ENCODE data around the gene DDAH1. TPM values are rescaled to one million over a fixed set of nuclear protein-coding genes. Genes with fewer than 3 reads are reported as not detected.

The DDAH1 gene
- total RNA-seq, 3 donors from 2014 or later: 0.16 to 0.48 (median 0.21) TPM

DNA sequence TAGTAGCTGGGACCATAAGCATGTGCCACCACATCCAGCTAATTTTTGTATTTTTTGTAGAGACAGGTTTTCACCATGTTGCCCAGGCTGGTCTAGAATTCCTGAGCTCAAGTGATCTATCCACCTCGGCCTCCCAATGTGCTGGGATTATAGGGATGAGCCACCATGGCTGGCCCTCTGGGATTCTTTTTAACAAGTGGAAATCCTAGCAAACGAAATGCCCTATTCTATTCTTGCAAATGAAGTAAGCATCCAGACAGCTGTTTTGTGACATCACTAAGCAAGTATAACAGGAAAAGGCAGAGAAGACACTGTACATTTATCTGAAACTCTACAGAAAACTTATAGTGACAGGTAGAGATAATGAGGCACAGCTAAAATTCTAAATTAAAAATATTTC lies 86.4 kb downstream of the DDAH1 start:
- Mint-ChIP-seq H3K36me3 (ENCODE audit: insufficient read depth) (peaks cover 1% of the 10 kb centered on the region), H3K9me3 (peaks cover 6% of the 10 kb centered on the region), H3K4me1 (ENCODE audit: low read depth) (no peaks in the 10 kb centered on the region), H3K27me3 (ENCODE audit: low read depth) (peaks cover 5% of the 10 kb centered on the region), H3K4me3 (no peak overlapping the region)
- ATAC-seq (no peak), DNase-seq (no peak)

DNA sequence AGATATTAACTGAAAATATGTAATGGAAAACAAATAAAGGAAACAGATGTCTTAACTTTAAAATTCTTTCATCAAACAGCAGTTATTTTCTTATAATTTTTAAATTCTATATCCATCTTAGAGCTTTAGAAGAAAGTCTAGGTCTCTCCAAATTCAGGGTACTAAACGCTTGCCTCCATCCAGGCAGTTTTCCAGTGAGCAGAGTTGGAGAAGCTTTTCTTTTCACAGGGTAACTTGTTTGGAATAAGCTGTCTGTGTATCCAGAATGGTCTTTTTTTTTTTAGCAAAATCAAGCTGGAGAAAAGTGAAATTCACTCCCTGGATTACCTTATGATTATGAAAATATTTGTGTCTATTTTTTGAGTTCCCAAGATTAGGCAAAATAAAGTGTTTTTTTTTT lies 88.6 kb downstream of the DDAH1 start:
- Mint-ChIP-seq H3K27me3 (ENCODE audit: low read depth) (peaks cover 5% of the 10 kb centered on the region), H3K9me3 (no peaks in the 10 kb centered on the region), H3K4me3 (no peak overlapping the region), H3K36me3 (ENCODE audit: insufficient read depth) (peaks cover 1% of the 10 kb centered on the region), H3K4me1 (ENCODE audit: low read depth) (no peaks in the 10 kb centered on the region)
- no peak for DNase-seq
- ATAC-seq: no peak

DNA sequence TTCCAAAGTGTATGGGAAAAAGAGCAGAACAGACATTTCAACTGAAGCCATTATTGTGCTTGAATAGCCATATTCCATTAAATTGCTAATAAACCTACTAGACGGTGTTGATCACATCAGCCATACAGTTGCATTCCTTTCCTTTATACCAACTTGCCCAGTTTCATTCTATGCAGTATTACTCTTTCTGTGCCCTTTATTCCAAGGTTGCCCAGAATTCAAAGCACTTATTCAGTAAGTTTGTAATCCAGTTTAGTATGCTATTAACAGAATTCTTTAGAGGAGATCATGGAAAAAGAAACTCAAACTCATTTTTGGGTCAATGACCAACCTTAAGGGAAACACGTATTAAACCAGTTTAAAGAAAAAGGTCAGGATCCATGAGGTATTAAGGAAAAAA lies 89.5 kb downstream of the DDAH1 start:
- Mint-ChIP-seq H3K27me3 (ENCODE audit: low read depth) (peaks cover 5% of the 10 kb centered on the region), H3K4me1 (ENCODE audit: low read depth) (no peaks in the 10 kb centered on the region), H3K9me3 (no peaks in the 10 kb centered on the region), H3K36me3 (ENCODE audit: insufficient read depth) (peaks cover 1% of the 10 kb centered on the region), H3K4me3 (no peak overlapping the region)
- DNase-seq (no peak), ATAC-seq (no peak)

DNA sequence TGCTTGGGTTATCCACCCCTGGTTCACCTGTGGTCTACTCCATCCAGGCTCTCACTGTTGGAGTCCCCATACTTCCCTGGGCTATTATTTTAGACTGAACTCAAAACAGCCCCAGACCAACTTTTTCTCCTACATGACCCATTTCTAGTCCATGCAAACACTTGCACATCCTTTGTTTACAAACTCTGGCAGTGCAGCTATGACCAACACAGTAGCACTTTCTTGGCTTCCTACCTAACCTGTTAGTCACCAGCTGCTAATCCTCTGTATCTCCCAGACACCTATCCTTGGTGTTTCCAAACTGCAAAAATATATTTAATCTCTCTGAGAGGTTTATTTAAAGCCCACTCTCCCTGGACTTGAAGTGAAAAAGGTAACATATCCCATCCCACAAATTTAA lies 90.8 kb downstream of the DDAH1 start:
- H3K4me3 Mint-ChIP-seq: no peak overlapping the region
- H3K4me1 Mint-ChIP-seq (ENCODE audit: low read depth): no peaks in the 10 kb centered on the region
- ATAC-seq (no peak), DNase-seq (no peak)
- no peaks in the 10 kb centered on the region for H3K36me3 Mint-ChIP-seq (ENCODE audit: insufficient read depth)
- no peaks in the 10 kb centered on the region for H3K9me3 Mint-ChIP-seq
- peaks cover 6% of the 10 kb centered on the region for H3K27me3 Mint-ChIP-seq (ENCODE audit: low read depth)

DNA sequence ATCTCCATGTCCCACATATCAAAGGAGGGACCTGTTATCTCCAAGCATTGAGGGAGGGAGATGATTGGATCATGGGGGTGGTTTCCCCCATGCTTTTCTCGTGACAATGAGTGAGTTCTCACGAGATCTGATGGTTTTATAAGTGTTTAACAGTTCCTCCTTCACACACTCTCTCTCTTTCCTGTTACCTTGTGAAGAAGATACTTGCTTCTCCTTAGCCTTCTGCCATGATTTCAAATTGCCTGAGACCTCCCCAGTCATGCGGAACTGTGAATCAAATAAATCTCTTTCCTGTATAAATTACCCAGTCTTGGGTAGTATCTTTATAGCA lies 91.6 kb downstream of the DDAH1 start:
- H3K36me3 Mint-ChIP-seq (ENCODE audit: insufficient read depth): no peaks in the 10 kb centered on the region
- no peaks in the 10 kb centered on the region for H3K4me1 Mint-ChIP-seq (ENCODE audit: low read depth)

DNA sequence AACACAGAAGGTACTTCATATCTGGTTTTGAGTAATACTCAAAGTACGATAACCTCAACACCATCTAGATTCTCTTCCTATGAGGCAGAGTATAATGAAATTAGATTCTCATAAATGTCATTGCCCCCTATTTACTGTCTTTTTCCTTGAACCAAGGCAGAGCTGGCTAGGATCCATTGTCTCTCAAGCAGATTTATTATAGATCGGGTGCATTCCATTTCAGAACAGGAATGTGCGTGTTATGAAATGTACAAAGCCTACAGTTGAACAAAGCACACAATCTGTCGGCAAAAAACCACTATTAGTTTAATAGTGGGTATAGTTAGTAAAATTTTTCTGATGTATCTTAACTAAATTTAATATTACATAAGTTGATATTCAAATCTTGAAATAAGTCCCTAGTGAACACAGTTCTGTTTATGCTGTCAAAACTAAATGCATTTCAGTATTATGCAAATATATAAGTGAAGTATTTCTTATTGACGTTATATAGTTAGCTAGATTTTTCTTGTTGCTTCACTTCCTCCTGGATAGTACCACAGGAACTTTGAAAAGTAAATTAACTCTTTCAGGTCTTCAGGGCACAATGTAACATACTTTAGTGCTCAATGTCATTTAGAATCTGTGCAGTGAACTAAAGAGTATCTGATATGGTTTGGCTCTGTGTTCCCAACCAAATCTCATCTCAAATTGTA lies 92.1 kb downstream of the DDAH1 start:
- no peak for ATAC-seq
- Mint-ChIP-seq H3K27me3 (ENCODE audit: low read depth) (peaks cover 9% of the 10 kb centered on the region), H3K9me3 (no peaks in the 10 kb centered on the region), H3K4me3 (no peak overlapping the region), H3K4me1 (ENCODE audit: low read depth) (no peaks in the 10 kb centered on the region), H3K36me3 (ENCODE audit: insufficient read depth) (no peaks in the 10 kb centered on the region)
- no peak for DNase-seq

More for the DNA sequence above, 91.6 kb downstream of the DDAH1 start:
- DNase-seq (no peak), ATAC-seq (no peak)
- Mint-ChIP-seq H3K27me3 (ENCODE audit: low read depth) (peaks cover 6% of the 10 kb centered on the region), H3K9me3 (no peaks in the 10 kb centered on the region), H3K4me3 (no peak overlapping the region)

DNA sequence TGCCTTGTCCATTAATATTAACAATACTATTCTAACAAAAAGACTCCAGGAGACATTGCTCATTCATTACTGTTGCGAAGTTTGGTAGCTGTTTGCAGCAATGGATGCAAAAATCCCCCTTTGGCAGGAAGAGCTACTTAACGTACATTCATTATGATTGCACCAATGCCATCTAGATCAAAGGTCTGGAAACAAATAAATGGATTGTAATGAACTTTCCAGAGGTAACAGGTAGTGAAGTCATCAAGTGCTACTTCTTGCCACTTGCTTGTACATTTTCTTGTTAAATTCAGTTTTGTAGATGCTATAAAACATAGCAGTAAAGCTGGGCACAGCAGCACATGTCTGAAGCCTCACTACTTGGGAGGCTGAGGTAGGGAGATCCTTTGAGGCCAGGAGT lies 93.9 kb downstream of the DDAH1 start:
- H3K9me3 Mint-ChIP-seq: no peaks in the 10 kb centered on the region
- no peaks in the 10 kb centered on the region for H3K36me3 Mint-ChIP-seq (ENCODE audit: insufficient read depth)
- H3K27me3 Mint-ChIP-seq (ENCODE audit: low read depth): peaks cover 9% of the 10 kb centered on the region
- H3K4me3 Mint-ChIP-seq: no peak overlapping the region
- ATAC-seq (no peak), DNase-seq (no peak)
- no peaks in the 10 kb centered on the region for H3K4me1 Mint-ChIP-seq (ENCODE audit: low read depth)

DNA sequence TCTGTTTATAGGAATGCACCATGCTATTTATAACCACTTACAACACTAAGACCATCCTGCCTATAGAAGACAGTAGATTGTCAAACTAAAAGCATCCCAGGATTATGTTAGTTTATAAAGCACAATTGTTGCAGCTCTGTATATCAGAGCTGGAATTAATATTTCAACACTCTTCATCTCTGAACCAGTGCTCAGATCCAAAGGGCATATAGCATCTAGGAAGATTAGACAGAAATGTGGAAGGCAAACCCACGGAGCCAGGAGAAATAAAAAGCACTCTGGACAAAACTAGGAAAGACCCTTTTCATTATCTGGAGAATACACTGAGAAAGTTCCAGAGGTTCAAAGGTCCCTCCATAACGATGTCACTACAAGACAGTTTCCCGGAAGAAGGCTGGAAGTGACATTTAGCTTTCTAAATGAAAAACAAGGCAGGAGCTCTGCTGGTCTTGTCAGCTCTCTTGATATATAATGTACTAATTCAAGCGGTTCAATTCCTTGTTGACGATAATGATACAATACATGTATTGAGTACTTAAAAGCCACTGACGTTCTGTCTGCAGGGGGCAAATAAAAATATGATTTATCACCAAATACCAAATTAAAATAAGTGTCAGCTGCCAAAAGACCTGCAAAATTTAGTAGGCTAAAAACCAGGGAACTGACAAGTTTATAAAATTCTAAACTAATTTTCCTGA lies 96.7 kb downstream of the DDAH1 start:
- H3K27me3 Mint-ChIP-seq (ENCODE audit: low read depth): peaks cover 4% of the 10 kb centered on the region
- no peak for ATAC-seq
- H3K9me3 Mint-ChIP-seq: no peaks in the 10 kb centered on the region
- no peak overlapping the region for H3K4me3 Mint-ChIP-seq
- H3K36me3 Mint-ChIP-seq (ENCODE audit: insufficient read depth): no peaks in the 10 kb centered on the region
- no peaks in the 10 kb centered on the region for H3K4me1 Mint-ChIP-seq (ENCODE audit: low read depth)
- DNase-seq: no peak

DNA sequence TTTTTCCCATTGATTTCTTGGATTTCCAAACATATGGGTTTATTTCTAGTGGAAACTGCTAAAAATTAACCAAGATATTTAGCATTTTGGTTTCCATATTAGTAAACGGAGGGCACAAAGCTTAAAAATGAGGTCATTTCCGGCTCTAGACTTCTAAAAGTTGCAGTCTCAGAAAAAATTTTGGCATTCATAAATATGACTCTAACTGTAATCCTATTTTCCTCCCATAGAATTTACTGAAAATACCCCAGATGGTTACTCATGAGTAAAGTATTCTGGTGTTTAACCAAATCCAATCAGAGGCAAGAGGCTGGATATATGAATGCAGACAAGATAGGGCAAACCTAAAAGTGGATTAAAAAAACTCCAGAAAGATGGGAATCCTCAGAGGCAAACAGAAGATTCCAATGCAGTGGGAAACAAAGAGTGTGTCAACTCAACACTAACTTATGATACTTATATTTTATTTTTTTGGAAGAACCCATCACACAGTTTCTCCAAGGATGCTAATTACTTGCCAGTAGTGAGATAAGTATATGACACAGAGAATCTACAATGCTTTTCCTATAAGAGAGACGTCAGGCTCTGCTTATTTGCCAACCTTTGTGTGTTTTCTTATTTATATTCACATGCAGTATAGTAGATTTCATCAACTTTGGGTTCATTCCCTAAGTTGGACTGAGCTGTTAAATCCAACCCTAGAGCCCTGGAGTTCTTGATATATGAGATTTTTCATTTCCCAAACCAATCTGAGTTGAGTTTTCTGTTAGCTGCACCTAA lies 98.4 kb downstream of the DDAH1 start:
- H3K4me3 Mint-ChIP-seq: no peak overlapping the region
- no peaks in the 10 kb centered on the region for H3K9me3 Mint-ChIP-seq
- ATAC-seq (no peak), DNase-seq (no peak)
- H3K36me3 Mint-ChIP-seq (ENCODE audit: insufficient read depth): no peaks in the 10 kb centered on the region
- H3K27me3 Mint-ChIP-seq (ENCODE audit: low read depth): peaks cover 4% of the 10 kb centered on the region
- H3K4me1 Mint-ChIP-seq (ENCODE audit: low read depth): no peaks in the 10 kb centered on the region

DNA sequence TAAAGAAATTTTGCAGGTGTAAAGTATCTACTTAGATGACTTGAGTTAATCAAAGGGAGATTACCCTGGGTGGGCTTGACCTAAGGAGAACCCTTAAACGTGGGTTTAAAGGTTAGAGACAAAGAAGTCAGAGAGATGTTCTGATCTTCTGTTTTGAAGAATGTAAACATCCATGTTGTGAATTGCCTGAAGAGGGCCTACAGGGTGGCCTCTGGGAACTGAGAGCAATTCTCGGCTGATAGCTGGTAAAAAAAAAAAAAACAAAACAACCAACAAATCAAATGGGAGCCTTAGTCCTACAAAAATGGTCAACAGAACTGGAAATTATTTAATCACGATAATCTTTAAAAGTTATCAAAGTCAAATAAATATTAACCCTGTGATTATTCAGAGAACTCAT lies 99.1 kb downstream of the DDAH1 start:
- Mint-ChIP-seq H3K27me3 (ENCODE audit: low read depth) (peaks cover 4% of the 10 kb centered on the region), H3K9me3 (no peaks in the 10 kb centered on the region), H3K4me3 (no peak overlapping the region), H3K36me3 (ENCODE audit: insufficient read depth) (no peaks in the 10 kb centered on the region), H3K4me1 (ENCODE audit: low read depth) (no peaks in the 10 kb centered on the region)
- no peak for ATAC-seq
- DNase-seq: no peak

DNA sequence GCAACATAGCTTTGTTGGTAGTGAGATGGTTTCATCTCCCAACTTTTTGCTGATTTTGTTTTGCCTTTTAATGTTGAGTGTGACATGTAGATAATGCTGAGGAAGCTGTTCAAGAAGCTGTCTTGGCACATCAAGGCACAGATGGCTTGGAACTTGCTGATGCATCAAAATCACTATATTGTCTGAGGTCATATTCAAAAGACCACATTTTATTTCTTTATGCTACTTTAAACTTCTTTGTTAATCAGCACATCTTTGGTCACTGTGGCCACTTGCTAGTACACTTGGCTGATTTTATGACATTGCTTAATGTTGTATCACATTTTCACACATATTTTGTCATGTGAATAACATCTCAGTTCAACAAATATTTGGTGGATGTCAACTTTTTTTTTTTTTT lies 101.4 kb downstream of the DDAH1 start:
- no peak for ATAC-seq
- Mint-ChIP-seq H3K4me1 (ENCODE audit: low read depth) (no peaks in the 10 kb centered on the region), H3K27me3 (ENCODE audit: low read depth) (peaks cover 2% of the 10 kb centered on the region)

DNA sequence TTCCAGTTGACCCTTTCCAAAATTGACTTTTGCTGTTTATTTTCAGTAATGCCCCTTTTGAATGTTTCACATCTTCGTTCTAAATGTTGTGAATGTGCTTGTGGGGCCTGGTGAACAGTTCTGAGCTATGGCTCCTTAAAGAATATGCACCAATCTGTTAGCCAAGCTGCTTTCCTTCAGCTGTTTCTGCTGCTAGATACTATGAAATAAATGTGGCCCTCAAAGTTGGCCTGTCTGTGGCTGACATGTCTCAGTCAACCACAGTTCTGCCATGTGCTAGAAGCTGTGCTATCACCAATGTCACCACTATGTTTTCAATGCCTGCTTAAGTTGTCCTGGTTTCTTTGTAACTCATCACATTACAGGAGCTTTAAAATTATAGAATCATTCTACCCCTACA lies 101.9 kb downstream of the DDAH1 start:
- no peaks in the 10 kb centered on the region for H3K36me3 Mint-ChIP-seq (ENCODE audit: insufficient read depth)
- no peaks in the 10 kb centered on the region for H3K9me3 Mint-ChIP-seq
- no peak for DNase-seq
- no peak for ATAC-seq
- H3K27me3 Mint-ChIP-seq (ENCODE audit: low read depth): peaks cover under 1% of the 10 kb centered on the region
- H3K4me1 Mint-ChIP-seq (ENCODE audit: low read depth): no peaks in the 10 kb centered on the region
- no peak overlapping the region for H3K4me3 Mint-ChIP-seq

More for the DNA sequence above, 101.4 kb downstream of the DDAH1 start:
- no peak for DNase-seq
- Mint-ChIP-seq H3K9me3 (no peaks in the 10 kb centered on the region), H3K4me3 (no peak overlapping the region), H3K36me3 (ENCODE audit: insufficient read depth) (no peaks in the 10 kb centered on the region)

DNA sequence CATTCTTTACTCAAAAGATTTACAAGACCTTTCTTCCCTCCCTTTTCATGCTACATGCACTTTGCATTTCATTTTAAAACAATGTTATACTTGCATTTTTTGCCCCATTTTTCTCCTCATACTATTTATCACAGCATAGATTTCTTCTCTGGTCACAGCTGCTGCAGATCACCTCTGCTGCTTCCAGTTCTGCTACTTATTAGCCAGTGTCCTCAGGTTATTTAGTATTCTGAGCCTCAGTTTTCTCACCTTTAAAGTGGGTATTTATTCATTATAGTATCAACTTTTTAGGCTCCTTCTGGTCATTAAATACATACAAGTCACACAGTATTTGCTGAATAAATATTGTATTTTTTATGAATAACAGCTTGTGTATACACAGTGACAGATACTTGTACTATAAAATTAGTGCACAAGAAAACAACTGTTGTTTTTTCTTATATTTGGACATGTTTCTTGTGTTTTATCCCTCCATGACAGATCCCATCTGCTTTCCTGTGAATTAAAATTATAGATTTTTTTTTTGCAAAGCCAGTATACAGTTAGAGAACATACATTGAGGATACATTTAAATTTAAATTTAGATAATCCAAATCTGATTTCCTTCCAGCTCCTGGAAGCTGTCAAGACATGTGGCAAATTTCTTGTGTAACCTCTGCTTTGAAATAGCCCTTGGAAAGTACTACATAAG lies 103.2 kb downstream of the DDAH1 start:
- Mint-ChIP-seq H3K4me3 (no peak overlapping the region), H3K27me3 (ENCODE audit: low read depth) (no peaks in the 10 kb centered on the region), H3K9me3 (no peaks in the 10 kb centered on the region), H3K36me3 (ENCODE audit: insufficient read depth) (no peaks in the 10 kb centered on the region), H3K4me1 (ENCODE audit: low read depth) (no peaks in the 10 kb centered on the region)
- ATAC-seq (no peak), DNase-seq (no peak)

DNA sequence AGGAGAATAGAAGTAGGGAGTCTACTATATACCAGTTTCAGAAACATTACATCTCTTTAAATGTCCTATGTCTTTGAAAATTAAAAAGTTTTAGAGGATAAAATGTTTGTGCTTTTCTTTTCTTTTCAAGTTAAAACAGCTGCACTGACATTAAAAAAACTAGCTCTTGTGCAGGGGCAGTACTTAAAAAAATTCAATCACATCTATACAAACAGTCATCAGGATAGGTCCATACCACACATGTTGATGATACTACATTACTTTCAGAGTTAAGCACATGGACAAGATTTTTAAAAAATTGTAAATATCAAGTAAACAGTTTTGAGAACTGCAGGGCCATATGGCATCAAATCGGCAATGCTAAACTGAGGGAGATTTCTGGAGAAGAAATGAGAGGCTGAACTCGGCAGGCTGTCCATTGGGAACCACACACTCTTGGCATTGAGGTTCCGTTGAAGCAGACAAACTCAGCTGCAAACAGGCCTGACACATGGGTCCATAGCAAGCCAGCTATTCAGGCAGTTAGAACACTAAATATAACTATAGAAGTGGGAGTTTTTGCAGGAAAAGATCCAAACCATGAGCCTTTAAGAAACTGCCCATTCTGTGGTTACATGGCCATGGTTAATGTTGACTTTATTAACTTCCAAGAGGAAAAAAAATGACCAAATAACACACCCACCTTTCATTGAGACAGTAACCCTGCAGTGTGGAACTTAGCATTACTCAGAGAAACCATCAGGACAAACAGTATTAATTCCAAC lies 104.0 kb downstream of the DDAH1 start:
- no peaks in the 10 kb centered on the region for H3K9me3 Mint-ChIP-seq
- no peaks in the 10 kb centered on the region for H3K4me1 Mint-ChIP-seq (ENCODE audit: low read depth)
- no peaks in the 10 kb centered on the region for H3K27me3 Mint-ChIP-seq (ENCODE audit: low read depth)
- no peak overlapping the region for H3K4me3 Mint-ChIP-seq
- DNase-seq: no peak
- ATAC-seq: no peak
- H3K36me3 Mint-ChIP-seq (ENCODE audit: insufficient read depth): no peaks in the 10 kb centered on the region

Measured in activated T-cell treated with anti-CD3 and anti-CD28 coated beads, Interleukin-2, amount 50 U/mL, for 4 hours (primary cell).